HG03460 (cell line): ENCODE measurements around the gene CCDC93.

Experiments used
- ATAC-seq: cut with Tn5 transposase; IDR thresholded peaks from one replicate; pipeline ENCODE4 v1.9.1; 2021; ENCODE audit not compliant: unreplicated experiment

The CCDC93 gene, protein sequence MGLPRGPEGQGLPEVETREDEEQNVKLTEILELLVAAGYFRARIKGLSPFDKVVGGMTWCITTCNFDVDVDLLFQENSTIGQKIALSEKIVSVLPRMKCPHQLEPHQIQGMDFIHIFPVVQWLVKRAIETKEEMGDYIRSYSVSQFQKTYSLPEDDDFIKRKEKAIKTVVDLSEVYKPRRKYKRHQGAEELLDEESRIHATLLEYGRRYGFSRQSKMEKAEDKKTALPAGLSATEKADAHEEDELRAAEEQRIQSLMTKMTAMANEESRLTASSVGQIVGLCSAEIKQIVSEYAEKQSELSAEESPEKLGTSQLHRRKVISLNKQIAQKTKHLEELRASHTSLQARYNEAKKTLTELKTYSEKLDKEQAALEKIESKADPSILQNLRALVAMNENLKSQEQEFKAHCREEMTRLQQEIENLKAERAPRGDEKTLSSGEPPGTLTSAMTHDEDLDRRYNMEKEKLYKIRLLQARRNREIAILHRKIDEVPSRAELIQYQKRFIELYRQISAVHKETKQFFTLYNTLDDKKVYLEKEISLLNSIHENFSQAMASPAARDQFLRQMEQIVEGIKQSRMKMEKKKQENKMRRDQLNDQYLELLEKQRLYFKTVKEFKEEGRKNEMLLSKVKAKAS

DNA sequence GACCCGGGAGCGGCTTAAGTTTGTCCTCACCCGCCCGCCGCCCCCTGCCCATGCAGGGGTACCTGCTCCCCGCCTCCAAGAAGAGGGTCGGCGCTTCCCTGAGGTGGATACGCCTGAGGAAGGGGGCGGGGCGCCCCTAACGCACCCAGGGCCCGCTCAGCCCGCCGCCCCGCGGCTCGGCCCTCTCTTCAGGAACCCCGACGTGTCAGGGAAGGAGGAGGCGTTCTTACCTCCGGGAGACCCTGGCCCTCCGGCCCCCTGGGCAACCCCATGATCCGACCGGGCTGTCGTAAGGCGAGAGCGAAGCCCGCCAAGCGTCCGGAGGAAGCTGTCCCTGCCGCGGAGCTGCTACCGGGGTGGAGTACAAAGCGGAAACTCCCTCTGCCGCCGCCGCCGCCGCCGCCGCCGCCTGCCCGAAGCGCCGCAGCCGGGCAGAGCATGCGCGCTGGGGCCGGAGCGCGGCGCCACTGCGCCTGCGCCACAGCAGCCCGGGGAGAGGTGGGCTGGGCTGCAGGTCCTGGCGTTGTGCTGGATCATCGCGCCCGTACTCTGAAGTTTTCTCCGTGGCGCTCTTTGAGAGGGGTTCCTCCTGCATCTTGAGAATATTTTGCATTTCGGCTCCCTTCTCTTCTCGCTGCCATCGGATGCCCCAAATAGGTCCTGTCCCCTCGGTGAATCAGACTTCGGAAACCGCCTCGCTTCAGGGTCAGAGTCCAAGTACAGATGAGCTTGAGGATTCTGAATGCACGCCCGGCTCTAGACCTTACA, at the start of gene CCDC93:
CCDC93 (minus strand) TSS at position 347 of the 768 bp plus-strand sequence; CDS start at position 272, 75 bp downstream.
- ATAC-seq = peak; percentile 89

DNA sequence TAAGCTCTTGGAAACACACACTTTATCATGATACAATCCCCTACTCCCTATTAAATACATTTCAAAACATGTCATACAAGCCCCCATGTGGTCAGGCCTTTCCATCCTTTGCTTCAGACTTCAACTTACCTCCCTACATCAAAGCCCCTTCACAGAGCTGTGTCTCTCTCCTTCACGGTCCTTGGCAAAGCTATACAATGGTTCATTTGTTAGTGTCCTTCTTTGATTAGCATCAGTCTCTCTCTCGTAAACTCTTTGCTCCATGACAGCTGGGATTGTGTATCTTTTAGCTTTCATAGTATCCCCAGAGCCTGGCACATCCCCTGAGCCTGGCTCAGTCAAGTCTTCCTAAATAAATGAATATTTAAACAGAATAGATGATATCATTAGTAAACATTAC, 48.8 kb upstream of the CCDC93 start:
- ATAC-seq = no peak

DNA sequence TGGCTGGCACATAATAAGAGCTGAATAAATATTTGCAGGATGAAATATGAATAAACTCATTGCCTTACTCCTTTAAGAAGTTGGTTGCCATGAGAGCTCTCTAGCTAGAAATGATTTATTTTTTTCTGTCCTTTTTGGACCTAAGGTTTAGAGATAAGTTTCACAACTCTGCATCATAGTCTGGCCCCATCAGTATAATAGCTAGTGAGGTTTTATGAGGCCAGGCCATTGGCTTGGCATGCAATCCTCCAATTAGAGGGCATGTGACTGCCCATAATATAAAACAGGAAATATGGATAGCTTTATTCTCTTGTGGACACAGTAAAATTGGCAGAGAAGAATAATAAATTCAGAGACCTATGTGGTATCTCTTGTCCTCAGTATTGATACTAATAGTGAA, 48.2 kb upstream of the CCDC93 start:
- ATAC-seq = no peak

DNA sequence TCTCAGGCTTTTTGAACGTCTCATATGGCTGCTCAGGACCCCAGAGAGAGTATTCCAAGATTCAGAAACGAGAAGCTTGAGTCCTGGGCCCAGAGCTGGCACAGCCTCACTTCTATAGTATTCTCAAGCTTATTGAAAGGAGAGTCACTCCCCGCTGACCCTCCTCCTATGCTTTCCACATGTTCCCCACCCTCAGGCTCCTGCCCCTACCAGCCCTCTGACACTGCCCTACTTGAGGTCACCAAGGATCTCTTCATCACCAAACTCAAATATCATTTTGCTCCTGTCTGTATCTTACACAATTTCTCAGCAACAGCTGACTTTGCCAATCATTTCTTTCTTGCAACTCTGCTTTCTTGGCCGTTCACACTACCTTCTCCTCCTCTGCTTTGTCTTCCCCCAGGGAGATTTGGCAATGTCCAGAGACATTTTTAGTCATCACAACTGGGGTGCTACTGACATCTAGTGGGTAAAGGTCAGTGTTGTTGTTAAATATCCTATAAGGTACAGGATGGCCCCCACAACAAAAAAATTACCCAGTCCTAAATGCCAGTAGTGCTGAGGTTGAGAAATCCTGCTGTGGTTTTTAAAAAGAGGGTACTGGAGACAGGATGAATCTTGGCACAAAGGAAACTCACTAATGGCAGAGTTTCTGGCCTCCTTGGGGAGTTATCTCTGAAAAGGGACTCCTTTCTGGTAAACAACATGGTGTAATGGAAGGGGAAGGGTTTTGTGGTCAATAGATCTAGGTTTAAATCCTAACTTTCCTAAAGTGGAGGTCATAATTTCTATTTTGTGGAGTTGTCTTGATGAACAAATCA, 47.5 kb upstream of the CCDC93 start:
- peak; percentile 71 for ATAC-seq

DNA sequence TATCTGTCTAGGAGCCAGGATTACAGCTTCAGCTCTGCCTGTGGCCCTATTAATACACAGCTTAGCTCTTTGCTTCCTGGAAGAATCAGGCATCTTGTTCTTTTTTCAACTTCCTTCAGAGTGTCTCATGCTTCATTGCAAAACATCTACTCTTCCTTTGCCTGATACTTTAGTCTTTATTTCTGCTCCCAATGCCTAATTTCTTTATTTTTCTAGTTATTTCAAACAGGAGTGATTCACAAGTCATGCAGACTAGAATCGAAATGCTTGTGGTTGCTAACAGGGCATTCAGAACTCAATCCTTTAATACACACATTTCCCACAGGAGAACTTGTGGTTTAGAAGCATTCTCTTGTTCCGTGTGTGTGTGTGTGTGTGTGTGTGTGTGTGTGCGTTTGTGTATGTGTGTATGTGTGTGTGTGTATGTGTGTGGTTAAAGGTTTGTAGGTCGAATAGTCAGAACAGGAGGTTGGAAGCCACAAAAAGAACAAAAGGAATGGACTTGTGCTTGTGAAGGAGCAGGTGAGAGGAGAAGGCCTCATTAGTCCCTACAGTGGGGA, 46.1 kb upstream of the CCDC93 start:
- no peak for ATAC-seq

DNA sequence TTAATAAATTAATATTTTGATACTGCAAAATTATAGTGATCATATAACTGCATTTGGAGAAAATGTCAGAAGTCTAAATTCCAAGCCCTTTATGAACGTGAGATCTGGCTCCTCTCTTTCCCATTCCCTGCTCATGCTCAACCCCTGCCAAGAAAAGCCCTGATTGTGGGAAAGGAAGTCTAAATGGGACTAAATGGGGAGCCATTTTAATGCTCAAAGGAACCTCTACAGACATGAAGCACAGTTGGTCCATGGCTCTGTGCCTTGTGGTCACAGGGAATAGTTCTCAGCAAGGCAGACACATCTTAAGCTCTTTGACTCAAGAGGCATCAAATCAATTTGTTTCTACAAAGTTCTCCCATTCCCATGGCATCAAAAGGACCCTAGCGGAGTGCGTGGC, 45.1 kb upstream of the CCDC93 start:
- no peak for ATAC-seq

DNA sequence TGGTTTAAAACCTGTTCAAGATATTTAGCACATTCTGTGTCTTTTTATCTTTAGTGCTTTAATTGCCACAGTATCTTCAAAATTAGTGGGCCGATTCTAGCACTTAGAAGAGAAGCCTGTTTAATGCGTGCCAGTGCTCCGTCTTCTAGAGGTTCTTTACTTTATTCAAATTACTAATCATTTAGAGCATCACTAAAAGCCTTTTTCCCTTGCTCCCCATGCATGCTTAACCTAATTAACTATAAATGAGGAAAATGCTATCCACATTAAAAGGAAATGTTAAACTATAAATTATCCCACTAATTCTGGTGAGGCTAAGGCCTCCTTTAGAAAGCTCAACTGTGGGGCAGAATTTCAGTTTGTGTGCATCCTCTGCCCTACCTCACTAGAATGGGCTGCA, 42.9 kb upstream of the CCDC93 start:
- ATAC-seq = no peak

DNA sequence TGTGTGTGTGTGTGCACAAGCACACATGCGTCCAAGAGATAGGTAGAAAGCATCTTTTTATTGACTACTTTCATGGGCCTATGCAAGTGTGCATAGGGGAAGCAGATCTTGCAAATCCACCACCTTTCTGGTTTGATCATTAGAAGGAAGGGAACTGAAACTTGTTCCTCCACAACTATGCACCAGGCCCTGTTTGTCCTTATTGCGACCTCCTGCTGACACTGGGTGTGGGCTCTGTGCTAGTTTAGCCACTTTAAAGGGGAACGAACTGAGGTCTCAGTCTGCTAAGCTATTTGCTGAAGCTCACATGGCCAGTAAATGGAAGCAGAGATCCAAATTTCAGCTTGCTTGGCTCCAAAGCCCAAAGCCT, 42.3 kb upstream of the CCDC93 start:
- ATAC-seq = peak; percentile 89

DNA sequence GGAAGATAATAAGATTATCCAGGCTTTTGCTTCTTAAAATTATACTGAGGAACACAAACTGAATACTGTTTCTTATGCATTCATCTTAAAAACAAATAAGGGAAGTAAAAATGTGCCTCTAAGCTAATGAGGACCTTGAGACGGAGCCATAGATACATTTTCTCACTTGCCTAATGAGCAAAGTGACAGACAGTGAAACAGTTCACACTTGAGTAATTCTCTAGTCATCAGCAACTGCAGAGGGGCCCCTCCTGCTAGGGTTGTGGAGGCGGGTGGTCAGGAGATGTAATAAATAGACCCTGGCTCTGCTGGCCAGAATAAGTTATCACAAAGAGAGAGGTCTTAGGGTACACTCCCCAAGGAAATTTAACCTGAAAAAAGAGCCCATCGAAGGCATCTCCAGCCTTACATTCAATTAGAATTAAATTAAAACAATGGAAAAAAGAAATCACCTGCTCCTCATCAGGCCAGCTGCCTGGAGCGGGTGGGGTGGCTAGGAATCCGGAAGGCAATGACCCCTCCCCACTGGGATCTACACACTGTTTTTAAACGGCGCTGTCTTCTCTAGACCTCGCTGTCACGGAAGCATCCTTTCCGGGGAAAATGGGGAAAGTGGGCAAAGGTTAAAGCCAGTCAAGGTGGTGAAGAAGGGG, 41.8 kb upstream of the CCDC93 start:
- ATAC-seq = peak; percentile 76

DNA sequence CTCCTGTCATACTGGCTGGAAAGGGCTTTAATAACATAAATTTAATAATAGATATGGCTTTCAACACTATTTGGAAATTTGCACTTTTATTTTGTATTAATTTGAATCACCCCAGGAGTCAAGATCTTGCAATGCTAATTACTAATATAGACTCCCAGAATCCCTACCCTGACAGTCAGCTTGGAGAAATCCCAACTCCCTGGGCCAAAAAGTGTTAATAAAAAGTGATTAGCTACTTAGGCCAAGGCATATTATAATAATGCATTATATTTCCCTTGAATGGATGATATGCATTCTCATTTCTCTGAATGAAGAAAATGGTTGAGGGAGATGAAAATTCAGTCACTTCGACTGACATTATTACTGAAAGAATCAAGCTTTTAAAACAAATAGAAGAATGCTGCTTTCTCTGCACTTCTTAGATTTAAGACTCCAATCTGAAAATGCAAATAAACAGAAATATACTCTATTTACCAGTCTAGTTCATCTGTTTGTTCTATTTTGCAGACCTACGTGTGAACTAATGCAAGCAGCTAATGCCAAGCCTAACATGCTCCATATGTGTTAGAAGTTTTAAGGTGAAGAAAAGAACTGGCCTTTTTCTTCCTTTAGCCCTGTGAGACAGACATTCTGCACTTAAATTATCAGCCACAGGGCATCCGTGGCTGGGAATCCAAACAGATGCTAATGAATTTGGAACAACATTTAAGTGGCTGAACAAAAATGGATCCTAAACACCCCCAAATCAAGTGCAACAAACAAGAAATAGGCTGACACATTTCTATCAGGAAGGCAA, 40.5 kb upstream of the CCDC93 start:
- ATAC-seq = no peak

DNA sequence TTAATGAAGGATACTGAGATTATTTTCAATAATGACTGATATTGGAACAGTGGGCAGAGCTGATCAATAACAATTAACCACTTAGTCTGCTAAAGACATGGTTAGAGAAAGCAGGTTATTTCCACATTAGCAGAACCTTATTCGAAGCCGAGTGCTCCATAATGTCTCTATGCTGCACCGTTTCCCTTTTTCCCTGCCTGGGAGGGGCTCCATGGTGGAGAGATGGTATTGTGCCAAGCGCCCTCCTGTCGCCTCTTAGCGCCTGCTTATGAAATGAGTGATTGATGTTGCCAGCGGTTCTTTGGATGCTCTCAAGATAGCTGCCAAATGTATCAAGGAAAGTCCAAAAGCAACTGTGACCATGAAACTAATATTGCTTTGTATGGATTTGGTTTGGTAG, 39.8 kb upstream of the CCDC93 start:
- no peak for ATAC-seq

DNA sequence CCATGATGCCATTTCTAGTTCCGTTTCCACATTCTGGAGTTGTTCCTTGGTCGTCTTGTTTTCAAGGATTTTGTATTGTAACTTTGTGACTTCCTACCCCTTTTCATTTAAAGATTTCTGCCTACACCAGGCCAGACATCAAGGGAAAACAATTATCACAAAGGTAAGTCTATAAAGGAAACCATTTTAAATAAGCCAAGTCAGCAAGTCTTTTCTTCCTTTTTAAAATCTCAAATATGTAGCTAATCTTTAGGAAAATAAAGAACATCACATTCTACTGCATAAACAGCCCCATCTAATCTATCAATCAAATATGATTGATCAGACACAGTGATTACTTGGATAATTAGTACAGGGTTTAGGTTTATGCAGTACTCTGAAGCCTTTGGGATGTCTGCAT, 38.6 kb upstream of the CCDC93 start:
- ATAC-seq = no peak

DNA sequence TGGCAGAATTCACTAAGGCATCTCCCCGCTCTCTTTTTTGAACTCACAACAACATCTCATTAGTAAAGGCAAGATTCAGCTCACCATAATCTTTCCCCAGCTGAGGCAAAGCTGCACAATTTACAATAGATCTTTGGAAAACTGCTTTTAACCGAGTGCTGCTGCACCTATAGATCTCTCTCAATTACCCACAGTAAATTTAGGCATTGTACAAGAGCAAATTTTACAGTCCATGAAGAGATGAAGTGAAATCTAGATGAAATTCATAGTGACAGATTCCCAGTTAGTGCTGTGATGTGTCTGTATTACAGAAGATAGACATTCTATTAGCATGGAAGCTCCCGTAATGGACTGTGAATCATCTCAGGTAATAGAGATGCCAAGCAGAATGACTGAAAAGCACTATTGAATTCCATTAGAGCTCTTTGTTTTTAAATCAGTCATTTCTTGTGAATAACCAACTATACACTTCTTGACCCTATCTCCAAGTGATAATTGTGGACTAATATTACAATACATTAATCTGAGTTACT, 38.0 kb upstream of the CCDC93 start:
- no peak for ATAC-seq

DNA sequence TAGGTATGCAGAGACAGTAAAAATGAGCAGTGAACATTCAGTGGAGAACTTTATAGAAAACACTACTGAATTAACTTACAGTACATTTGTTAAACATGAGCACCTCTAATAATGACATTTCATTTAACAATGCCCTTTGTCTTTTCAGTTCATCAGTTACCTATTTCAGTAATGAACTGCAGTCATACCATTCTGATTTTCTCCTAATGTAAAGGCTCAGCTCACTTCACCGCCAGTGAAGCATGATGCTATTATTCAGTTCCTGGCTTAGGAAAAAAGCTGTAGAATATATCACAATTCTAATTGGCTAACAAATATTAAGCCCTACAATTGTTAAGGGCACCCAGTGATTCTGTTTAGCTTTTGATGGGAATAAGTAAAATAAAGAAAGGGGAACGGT, 37.1 kb upstream of the CCDC93 start:
- no peak for ATAC-seq

DNA sequence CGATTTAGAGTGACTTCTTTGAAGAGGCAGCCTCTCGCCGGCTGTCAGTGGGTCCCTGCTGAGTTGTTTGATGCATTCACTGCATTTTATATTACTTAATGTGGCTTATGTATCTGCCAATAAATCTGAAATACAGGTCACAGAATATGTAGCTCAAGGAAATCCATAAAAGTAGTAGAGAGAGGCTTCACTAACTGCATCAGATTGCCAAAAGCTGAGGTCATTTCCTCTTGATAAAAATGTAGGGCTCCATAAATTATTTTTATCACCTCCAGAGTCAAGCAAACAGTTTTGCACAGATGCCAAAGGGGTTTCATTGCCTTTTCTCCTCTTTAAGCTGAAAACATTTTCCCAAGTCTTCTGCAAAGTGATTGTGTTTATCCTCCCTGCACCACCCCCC, 36.5 kb upstream of the CCDC93 start:
- ATAC-seq = no peak

DNA sequence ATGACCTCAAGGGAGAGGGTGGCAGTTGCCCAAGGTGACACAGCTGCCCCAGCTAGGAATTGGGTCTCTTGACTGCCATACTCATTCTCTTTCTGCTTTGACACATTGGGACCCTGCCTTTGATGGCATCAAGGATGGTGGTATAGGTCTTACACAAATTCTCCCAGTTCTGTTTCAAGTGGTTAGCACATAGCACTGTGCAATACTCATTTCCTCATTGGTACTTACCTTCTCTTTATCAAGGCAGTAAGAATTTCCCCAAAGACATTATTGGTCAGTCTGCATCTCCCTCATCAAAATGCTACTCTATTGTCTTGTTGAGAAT, 35.9 kb upstream of the CCDC93 start:
- ATAC-seq = peak; percentile 83

DNA sequence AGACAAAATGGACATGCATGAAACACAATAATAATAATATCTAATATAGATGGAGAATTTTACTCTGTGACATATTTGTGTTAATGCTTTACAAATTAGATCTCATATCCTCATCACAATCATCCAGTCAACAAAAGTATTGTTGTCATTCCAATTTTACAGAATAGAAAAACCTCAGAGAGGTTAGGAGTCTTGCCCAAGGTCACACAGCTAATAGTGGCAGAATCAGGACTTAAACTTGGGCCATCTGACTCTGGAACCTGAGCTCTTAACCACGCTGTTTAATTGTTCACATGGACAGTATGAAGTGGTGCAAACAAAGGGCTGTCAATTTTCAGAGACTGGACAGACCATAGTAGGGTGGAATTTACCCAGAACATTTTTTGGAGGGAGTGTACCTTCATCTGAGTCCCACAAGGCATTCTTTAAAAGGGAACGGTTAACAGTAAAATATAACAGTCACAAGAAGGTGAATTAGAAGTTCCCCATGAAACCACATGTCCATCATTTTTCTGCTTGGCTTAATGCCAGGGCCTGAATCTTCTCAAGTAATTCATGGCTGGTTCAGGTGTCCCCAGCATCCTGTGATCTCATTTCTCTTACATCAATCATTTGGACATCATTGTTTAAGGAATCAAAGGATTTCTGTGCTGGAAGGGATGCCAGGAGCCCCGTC, 35.4 kb upstream of the CCDC93 start:
- ATAC-seq = peak; percentile 25

DNA sequence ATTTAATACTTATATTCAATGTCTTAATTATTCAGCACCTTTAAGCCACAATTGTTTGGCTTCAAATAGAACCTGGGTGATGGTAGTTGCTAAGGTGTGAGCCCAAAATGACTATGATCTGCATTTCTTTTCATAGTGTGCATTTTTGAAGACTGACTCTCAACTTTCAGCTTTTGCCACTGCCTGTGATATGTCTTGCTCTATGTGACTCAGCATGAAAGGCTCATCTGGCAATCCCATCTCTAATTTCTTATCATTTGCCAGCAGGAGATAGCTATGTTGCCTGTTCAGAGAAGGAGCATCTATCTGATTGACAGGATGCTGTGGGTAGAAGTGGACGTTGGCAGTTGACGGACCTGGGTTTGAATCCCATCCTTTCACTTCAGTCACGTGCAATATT, 34.5 kb upstream of the CCDC93 start:
- ATAC-seq = no peak

DNA sequence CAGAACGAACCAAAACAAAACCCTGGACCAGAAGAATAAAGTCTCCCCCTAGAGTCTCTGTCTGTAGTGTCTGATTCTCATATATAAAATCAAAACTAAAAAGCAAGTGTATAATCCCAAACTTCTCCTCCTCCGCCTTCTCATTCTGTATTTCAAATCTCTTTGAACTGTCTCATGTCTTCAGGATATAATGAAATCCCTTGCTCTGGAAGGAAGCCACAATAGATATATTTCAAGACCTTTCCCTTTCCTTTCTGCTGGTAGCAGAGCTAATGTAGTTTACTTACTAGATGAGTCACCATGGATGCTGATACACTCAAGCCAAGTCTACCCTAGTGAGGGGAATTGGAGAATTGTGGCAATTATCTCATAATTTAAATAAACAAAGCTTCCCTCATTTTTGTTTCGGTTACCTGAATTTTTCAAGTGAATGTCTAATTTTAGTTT, 33.5 kb upstream of the CCDC93 start:
- no peak for ATAC-seq
